C4-2B (cell line): Measurements from ENCODE around the gene TAGAP.

Source experiments
- CTCF ChIP-seq: fragments of 450-650 bp; conservative IDR thresholded peaks from 2 replicates; pipeline ENCODE4 v1.5.1; 2017; ENCODE audit warnings: mild to moderate bottlenecking
- ZFX ChIP-seq: fragments of 450-650 bp; IDR thresholded peaks from 2 replicates; pipeline ENCODE4 v1.6.1; 2017

DNA sequence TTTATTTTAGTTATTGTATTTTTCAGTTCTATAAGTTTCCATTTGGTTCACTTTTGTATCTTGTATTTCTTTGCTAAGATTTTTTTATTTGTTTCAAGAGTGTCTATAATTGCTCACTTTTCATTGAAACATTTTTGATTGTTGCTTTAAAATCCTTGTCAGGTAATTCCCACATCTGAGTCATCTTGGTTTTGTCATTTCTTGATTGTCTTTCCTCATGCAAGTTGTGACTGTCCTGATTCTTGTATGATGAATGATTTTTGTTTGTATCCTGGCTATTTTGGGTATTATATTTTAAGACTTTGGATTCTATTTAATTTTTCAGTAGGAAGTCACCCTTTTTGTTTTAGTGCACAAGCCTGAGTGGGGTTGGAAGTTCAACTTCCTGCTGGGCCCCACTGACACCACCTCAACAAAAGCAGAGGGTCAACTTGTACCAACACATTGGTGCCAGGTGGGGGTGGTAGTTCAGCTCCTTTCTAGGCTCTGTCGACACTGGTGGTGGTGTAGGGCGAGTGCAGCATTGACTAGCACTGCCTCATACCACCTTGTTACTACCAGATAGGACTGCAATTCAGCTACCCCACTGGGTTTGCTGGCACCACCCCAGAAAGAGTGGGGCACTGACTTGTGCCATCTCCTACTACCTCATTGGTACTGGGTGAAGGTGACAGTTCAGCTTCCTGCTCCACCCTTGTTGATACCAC lies 53.6 kb downstream of the TAGAP start:
- no peak for TF ChIP-seq CTCF
- no peak for TF ChIP-seq ZFX
